ENCODE data around the gene TBX3. TPM values are rescaled to one million over a fixed set of nuclear protein-coding genes. Genes with fewer than 3 reads are reported as not detected.

The TBX3 gene
- polyA plus RNA-seq, 2 of the 4 experiments (the other 2 are of a cell fraction) = 22.8 to 28.0 TPM

DNA sequence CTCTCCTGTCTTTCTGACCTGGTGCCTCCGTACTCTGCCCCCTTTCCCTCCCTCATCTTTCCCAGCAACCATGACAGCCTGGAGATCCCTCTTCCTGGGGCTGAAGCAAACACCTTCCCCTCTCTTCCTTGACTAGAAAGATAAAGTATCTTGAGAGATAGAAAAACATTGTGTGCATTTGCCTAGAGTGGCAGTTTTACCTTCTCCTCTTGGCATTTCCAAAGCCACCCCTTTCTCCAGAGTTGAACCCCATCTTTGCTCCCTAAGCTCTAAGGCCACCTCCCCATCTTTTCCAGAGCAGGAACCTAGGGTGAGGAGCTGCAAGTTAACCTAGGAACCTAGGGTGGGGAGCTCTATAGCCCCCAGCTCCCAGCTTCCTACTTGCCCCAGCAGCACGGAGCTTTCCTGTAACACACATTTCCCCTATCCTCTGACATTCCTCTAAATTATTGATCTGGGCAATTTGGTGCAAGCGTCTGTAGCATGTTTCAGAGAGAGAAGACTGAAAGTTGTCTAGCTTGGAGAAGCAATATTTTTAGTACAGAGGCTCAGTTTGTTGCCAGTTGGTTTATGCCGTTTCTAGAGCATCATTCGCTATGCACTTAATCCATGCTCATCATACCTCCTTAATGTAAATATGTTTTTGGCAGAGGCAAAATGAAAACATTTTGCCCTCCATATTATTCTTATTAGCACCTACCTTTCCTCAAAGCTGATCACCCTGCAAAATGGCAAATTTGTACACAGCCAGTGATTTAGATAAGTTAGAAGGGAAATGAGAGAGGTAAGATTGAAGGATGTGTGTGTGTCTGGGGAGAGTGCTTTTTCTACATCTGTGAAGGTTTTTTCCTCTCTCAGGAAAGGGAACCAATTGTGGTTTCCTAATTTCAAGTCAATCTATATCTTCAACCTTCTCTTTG, 5.4 kb upstream of the TBX3 start:
- no peak overlapping the region for H3K4me3 ChIP-seq
- no peak overlapping the region for H3K4me2 ChIP-seq
- peaks cover 7% of the 10 kb centered on the region for H3K4me1 ChIP-seq
- no peak for ATAC-seq
- no peak overlapping the region for H3K27ac ChIP-seq
- no peak for DNase-seq (ENCODE audit: low read depth in 1 of 2, low spot score in 1 of 2)
- WGBS (ENCODE audit: missing lambda C conversion rate) = 75% methylated on average over 5 of the region's 5 CpGs
- CTCF ChIA-PET = interaction anchor here (0.6 to 2.2 kb wide), 5 partner anchors 12 to 709 kb away, joined by 3 to 13 read pairs (median 4); no protein-coding TSS in a partner anchor
- POLR2A ChIA-PET = no interaction called here
- no peak for FAIRE-seq
- TF ChIP-seq GATA3 (IDR thresholded peaks at IDR 0.05; ENCODE audit: borderline replicate concordance) = no peak
- H3K9me3 ChIP-seq = no peaks in the 10 kb centered on the region

DNA sequence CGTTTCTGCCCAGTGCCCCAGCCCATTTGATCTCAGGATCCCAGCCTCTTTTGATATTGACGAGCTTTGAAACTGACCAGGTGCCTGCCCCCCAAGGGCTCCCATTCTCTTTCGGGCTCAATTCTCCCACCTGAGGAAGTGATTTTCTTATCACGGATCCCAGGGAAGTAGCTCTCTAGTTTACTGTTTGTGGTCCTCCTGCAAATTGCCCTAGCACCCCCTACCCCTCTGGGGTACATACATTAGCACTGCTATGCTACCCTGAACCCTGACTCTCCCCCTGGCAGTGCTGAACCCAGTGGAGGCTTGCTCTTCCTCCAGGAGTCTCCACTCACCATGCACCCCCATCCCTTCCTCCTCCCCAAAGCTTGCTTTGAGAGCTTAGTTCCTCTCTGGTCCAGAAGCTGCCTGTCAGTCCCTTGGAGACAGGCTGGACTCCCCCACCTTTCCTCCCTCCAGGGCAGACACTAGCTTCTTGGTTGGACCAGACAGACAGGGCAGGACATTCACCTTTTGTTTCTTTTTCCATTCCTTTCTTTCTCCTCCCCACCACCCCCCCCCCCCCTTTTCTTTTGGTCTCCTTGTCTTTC, 4.4 kb upstream of the TBX3 start:
- FAIRE-seq (no peak), ATAC-seq (no peak), DNase-seq (ENCODE audit: low read depth in 1 of 2, low spot score in 1 of 2) (no peak)
- Histone ChIP-seq H3K9me3 (no peaks in the 10 kb centered on the region), H3K4me3 (no peak overlapping the region), H3K4me1 (peaks cover 7% of the 10 kb centered on the region), H3K27ac (0 out of 6 replicates have a peak overlapping the region, but pooled peaks of 1 of the 2 experiments have one; percentile 19), H3K4me2 (no peak overlapping the region)
- 83% methylated on average over 4 of the region's 4 CpGs for WGBS (ENCODE audit: missing lambda C conversion rate)
- POLR2A ChIA-PET = no interaction called here
- TF ChIP-seq MAFK (IDR thresholded peaks at IDR 0.05; ENCODE audit: partially characterized antibody) = no peak
- no peak for TF ChIP-seq REST (IDR thresholded peaks at IDR 0.05)
- TF ChIP-seq HOXB5 (CRISPR knock-in tag; IDR thresholded peaks at IDR 0.05) = no peak
- TF ChIP-seq RNF2 (IDR thresholded peaks at IDR 0.05; ENCODE audit: borderline replicate concordance, low read depth) = no peak
- no peak for TF ChIP-seq TFCP2L1 (CRISPR knock-in tag; IDR thresholded peaks at IDR 0.05)
- TF ChIP-seq SMC3 (IDR thresholded peaks at IDR 0.05) = no peak
- TF ChIP-seq KDM5A (IDR thresholded peaks at IDR 0.05) = no peak
- no peak for TF ChIP-seq JUN (IDR thresholded peaks at IDR 0.05)
- no peak for TF ChIP-seq EHF (CRISPR knock-in tag; IDR thresholded peaks at IDR 0.05)
- TF ChIP-seq CTCF (IDR thresholded peaks at IDR 0.05) = no peak
- TF ChIP-seq, protein P1, sequence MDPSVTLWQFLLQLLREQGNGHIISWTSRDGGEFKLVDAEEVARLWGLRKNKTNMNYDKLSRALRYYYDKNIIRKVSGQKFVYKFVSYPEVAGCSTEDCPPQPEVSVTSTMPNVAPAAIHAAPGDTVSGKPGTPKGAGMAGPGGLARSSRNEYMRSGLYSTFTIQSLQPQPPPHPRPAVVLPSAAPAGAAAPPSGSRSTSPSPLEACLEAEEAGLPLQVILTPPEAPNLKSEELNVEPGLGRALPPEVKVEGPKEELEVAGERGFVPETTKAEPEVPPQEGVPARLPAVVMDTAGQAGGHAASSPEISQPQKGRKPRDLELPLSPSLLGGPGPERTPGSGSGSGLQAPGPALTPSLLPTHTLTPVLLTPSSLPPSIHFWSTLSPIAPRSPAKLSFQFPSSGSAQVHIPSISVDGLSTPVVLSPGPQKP (IDR thresholded peaks at IDR 0.05; ENCODE audit: low read depth, low read length) = no peak
- no peak for TF ChIP-seq GATA3 (IDR thresholded peaks at IDR 0.05; ENCODE audit: borderline replicate concordance)
- no peak for TF ChIP-seq NFE2L2 (conservative IDR thresholded peaks at IDR 0.05; ENCODE audit: low read length)
- TF ChIP-seq E2F6 (IDR thresholded peaks at IDR 0.05; ENCODE audit: borderline replicate concordance, low read depth) = no peak
- no peak for TF ChIP-seq BHLHE40 (IDR thresholded peaks at IDR 0.05; ENCODE audit: low read depth, low read length)
- CTCF ChIA-PET = interaction anchor here (0.7 to 2.2 kb wide), 5 partner anchors 20 to 710 kb away, joined by 3 to 13 read pairs (median 4); no protein-coding TSS in a partner anchor

Data from A549 (cell line).